Mesothelial cell of epicardium (in vitro differentiated cells): ENCODE data around the gene TBC1D20. TPM values are rescaled to one million over a fixed set of nuclear protein-coding genes. Genes with fewer than 3 reads are reported as not detected.
"Not testable (repeated sequence)": the region's sequence is repeated elsewhere in the genome, so short reads cannot be mapped to it uniquely, and the experiment has no call there.

Experiments used
- DNase-seq, 2 experiments: peaks; one replicate each; pipeline ENCODE4 v3.0.0; 2021; ENCODE audit warnings: low spot score in 2 of 2; ENCODE audit not compliant: unreplicated experiment in 2 of 2
- H3K27ac Mint-ChIP-seq: 2 replicates; pipeline ENCODE4 v1.8.0; 2021; ENCODE audit warnings: mixed read lengths
- H3K27me3 Mint-ChIP-seq: 2 replicates; pipeline ENCODE4 v1.8.0; 2021; ENCODE audit warnings: low read depth, mixed read lengths
- H3K36me3 Mint-ChIP-seq: 2 replicates; pipeline ENCODE4 v1.8.0; 2021; ENCODE audit warnings: mixed read lengths
- H3K4me1 Mint-ChIP-seq: 2 replicates; pipeline ENCODE4 v1.8.0; 2021; ENCODE audit warnings: mixed read lengths
- H3K4me3 Mint-ChIP-seq: 2 replicates; pipeline ENCODE4 v1.8.0; 2021; ENCODE audit warnings: mild to moderate bottlenecking, moderate library complexity, mixed read lengths
- H3K9me3 Mint-ChIP-seq: 2 replicates; pipeline ENCODE4 v1.8.0; 2021; ENCODE audit warnings: mixed read lengths
- CTCF ChIP-seq: fragments of 200-600 bp; sonication (generic); IDR thresholded peaks from one replicate; pipeline ENCODE4 v1.5.0; 2021; ENCODE audit warnings: antibody characterized with exemption; ENCODE audit not compliant: unreplicated experiment
- total RNA-seq: library from RNA; stranded (reverse); gene quantifications from 3 replicates; pipeline ENCODE4 v1.2.1, GENCODE V29; 2021

TBC1D20 gene
- total RNA-seq = 34.1 to 37.1 TPM (median 34.4 TPM) in 3 replicates

GRCh38 chr20:462199-462991, at the start of gene TBC1D20:
Gene TBC1D20 (minus strand): TSS chr20:462533. CDS start chr20:462405, 128 bp downstream.
- Mint-ChIP-seq H3K27ac (peak within 1 kb of the TSS; percentile 96), H3K36me3 (peaks cover 2% of the 10 kb centered on the region), H3K9me3 (peaks cover 10% of the 10 kb centered on the region), H3K4me3 (peak within 1 kb of the TSS; percentile 96), H3K4me1 (peaks cover 34% of the 10 kb centered on the region), H3K27me3 (no peaks in the 10 kb centered on the region)
- no peak for TF ChIP-seq CTCF
- peak; percentile 83 to 87 for DNase-seq

DNA sequence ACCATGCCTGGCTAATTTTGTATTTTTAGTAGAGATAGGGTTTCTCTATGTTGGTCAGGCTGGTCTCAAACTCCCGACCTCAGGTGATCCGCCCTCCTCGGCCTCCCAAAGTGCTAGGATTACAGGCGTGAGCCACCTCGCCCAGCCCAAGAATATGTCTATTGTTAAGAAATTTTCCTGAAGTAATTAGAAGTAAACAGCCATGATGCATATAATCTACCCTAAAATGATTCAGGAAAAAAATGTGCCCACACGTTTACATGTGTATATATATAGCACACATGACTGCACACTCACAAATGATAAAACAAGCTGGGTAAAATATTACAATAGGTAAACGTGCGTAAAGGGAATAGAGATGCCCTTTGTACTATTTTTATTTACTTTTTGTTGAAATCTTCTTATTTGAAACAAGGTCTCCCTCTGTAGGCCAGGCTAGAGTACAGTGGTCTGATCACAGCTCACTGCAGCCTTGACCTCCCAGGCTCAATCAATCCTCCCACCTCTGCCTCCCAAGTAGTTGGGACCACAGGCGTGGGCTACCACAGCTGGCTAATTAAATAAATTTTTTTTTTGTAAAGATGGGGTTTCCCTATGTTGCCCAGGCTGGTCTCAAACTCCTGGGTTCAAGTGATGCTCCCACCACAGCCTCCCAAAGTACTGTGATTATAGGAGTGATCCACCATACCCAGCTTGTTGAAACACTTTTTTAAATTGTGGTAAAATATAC, 48.2 kb upstream of the TBC1D20 start:
- DNase-seq, H3K4me3 Mint-ChIP-seq, H3K27ac Mint-ChIP-seq, H3K9me3 Mint-ChIP-seq, H3K27me3 Mint-ChIP-seq: not testable (repeated sequence)
- Mint-ChIP-seq H3K4me1 (peaks cover 11% of the 10 kb centered on the region), H3K36me3 (peaks cover 13% of the 10 kb centered on the region)

DNA sequence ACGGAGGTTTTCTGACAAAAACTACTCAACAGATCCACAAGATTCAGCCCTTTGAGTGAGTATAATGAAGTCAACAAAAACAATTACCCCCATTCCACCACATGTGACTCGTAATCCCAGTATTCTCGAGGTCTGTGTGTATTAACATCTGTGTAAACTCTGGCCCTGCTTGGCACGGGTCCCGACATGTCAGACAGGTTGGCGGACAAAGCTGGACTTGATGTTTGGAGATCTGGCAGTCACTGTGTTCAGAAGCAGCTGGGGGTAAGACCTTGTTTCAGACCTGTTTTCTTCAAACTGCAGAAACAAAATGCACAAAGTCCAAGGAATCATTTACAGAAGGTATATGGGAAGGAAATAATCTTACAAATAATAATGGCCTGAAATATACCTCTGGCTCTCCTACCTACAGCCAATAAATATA, 46.0 kb upstream of the TBC1D20 start:
- not testable (repeated sequence) for H3K27me3 Mint-ChIP-seq, H3K27ac Mint-ChIP-seq, H3K4me3 Mint-ChIP-seq, H3K9me3 Mint-ChIP-seq, H3K4me1 Mint-ChIP-seq, DNase-seq
- peaks cover 23% of the 10 kb centered on the region for H3K36me3 Mint-ChIP-seq

DNA sequence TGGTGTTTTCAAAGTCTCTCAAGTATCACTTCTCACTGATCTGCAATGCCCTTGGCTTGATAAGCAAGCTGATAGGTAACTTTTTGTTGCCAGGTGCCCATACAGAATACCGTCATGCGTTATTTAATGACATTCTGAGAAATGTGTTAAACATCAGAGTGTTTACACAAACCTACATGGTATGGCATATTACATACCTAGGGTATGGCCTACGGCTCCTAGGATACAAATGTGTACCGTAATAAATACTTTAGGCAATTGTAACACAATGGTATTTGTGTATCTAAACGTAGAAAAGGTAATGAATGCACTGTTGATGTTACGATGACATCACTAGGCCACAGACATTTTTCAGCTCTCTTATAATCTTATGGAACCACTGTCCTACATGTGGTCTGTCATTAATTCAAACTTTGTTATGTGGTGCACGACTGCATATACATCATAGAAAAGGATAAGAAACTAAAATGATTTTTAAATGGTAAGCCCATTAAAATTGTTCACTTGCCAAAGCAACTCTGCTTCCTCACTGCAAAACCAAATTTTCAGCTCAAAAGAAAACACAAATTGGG, 45.5 kb upstream of the TBC1D20 start:
- no peak overlapping the region for H3K27ac Mint-ChIP-seq
- H3K9me3 Mint-ChIP-seq = no peaks in the 10 kb centered on the region
- H3K27me3 Mint-ChIP-seq = no peaks in the 10 kb centered on the region
- H3K4me1 Mint-ChIP-seq = no peaks in the 10 kb centered on the region
- H3K36me3 Mint-ChIP-seq = peaks cover 29% of the 10 kb centered on the region
- no peak overlapping the region for H3K4me3 Mint-ChIP-seq
- TF ChIP-seq CTCF = no peak
- DNase-seq = no peak

GRCh38 chr20:507006-507758, 44.8 kb upstream of the TBC1D20 start:
- Mint-ChIP-seq H3K9me3 (no peaks in the 10 kb centered on the region), H3K36me3 (peaks cover 35% of the 10 kb centered on the region), H3K4me3 (no peak overlapping the region), H3K4me1 (no peaks in the 10 kb centered on the region), H3K27ac (no peak overlapping the region), H3K27me3 (no peaks in the 10 kb centered on the region)
- DNase-seq = no peak
- no peak for TF ChIP-seq CTCF

DNA sequence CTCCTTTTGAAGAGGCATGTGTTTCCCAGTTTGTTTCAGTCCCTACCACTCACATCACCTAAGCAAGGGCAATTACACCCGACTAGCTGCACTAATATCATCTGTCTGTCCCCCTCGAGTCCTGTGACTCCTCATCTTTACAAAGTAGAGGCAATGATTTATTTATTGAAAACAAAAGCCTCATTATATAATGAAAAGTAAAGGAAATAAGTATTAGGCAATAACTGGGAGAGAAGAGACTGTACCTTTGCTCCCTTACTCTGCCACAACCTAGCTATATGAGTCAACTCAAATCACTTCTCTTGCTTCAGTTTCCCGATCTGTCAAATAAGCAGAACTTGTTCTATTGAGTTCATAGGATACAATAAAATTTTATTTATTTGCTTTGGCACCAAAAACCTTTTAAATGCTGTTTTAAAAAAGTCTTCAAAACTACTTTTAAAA, 42.3 kb upstream of the TBC1D20 start:
- no peaks in the 10 kb centered on the region for H3K27me3 Mint-ChIP-seq
- no peak for TF ChIP-seq CTCF
- H3K4me1 Mint-ChIP-seq = no peaks in the 10 kb centered on the region
- H3K36me3 Mint-ChIP-seq = peaks cover 38% of the 10 kb centered on the region
- no peak overlapping the region for H3K27ac Mint-ChIP-seq
- DNase-seq = no peak
- no peak overlapping the region for H3K4me3 Mint-ChIP-seq
- H3K9me3 Mint-ChIP-seq = no peaks in the 10 kb centered on the region
